Measurements from ENCODE around the gene MBD2. TPM values are rescaled to one million over a fixed set of nuclear protein-coding genes. Genes with fewer than 3 reads are reported as not detected.

MBD2 gene
- total RNA-seq, 1 experiment from 2014 or later = 79.7 TPM

DNA sequence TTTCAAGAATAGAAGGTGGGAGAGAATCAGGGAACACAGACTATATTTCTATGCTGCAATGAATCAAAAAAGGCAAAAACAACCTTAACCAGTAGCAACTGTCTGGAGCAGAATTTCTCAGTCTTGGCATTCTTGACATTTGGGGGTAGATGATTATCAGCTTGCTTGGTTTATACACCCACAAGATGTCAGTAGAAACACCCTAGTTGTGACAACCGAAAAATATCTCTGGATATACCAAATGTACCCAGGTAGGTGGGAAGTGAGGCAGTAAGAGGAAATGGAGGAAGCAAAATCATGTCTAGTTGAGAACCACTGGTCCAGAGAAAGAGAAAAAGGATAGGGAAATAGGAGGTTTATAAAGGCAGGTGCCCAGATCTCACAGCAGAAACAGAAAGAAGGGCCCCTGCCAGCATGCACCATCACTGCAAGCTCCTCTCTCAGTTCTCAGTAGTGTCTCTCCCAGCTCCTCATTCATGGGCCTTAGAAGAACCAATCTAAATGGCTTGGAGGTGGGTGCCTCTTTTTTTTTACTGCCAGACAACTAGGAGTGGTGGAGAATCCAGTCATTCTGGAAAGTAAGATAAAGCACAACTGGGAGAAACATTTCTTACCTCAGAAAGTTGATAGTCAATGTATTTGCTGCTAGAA, 50.4 kb downstream of the MBD2 start:
- intact Hi-C loops (cut with micrococcal nuclease; ENCODE audit: unreplicated experiment) = no loop called here
- Histone ChIP-seq H3K9me3 (ENCODE audit: low read depth, low read length, poor library complexity, severe bottlenecking) (no peaks in the 10 kb centered on the region), H3K27me3 (replicated peaks; ENCODE audit: insufficient read depth, low read depth, low read length, poor library complexity) (no peaks in the 10 kb centered on the region), H3K4me3 (ENCODE audit: low read depth, low read length, poor library complexity, severe bottlenecking) (no peak overlapping the region), H3K4me1 (ENCODE audit: insufficient read depth, low read length, poor library complexity, severe bottlenecking) (peaks cover 5% of the 10 kb centered on the region), H3K36me3 (ENCODE audit: insufficient read depth, low read length, poor library complexity, severe bottlenecking) (no peaks in the 10 kb centered on the region), H3K27ac (ENCODE audit: low read depth, low read length, poor library complexity, severe bottlenecking) (no peak overlapping the region)
- TF ChIP-seq, protein P1, sequence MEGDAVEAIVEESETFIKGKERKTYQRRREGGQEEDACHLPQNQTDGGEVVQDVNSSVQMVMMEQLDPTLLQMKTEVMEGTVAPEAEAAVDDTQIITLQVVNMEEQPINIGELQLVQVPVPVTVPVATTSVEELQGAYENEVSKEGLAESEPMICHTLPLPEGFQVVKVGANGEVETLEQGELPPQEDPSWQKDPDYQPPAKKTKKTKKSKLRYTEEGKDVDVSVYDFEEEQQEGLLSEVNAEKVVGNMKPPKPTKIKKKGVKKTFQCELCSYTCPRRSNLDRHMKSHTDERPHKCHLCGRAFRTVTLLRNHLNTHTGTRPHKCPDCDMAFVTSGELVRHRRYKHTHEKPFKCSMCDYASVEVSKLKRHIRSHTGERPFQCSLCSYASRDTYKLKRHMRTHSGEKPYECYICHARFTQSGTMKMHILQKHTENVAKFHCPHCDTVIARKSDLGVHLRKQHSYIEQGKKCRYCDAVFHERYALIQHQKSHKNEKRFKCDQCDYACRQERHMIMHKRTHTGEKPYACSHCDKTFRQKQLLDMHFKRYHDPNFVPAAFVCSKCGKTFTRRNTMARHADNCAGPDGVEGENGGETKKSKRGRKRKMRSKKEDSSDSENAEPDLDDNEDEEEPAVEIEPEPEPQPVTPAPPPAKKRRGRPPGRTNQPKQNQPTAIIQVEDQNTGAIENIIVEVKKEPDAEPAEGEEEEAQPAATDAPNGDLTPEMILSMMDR (conservative IDR thresholded peaks at IDR 0.05; ENCODE audit: low read depth, low read length) = no peak
- no peak for TF ChIP-seq EZH2 (IDR thresholded peaks at IDR 0.05; ENCODE audit: borderline replicate concordance, low read depth, low read length, poor library complexity, severe bottlenecking)
- BruUV-seq (replicated peaks) = no TSS peak
- ChIA-PET CTCF (interaction anchor here (0.6 kb wide), 1 partner anchor 51 kb away, joined by 3 read pairs; the partner anchor contains the start of gene MBD2), POLR2A (ENCODE audit: low non-redundant PET) (no interaction called here)
- DNase-seq (ENCODE audit: low spot score) = no peak

DNA sequence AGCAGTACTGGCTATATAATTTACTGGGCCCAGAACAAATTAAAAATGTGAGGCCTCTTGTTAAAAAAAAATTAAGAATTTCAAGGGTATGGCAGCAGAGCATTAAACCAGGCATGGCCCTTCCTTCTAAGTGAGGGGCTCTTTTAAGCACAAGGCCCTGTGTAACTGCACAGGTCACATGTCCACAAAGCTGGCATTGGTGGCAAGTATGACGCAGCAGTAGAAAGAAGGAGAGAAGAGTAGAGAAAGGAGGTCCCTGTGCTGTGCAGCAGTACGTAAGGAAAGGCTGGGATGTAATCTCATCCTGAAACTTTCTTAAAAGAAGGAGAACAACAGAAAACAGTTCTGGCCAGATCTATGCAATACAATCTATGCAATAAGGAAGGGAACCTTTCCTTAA, 51.2 kb downstream of the MBD2 start:
- POLR2A ChIA-PET (ENCODE audit: low non-redundant PET) = no interaction called here
- no TSS peak for BruUV-seq (replicated peaks)

DNA sequence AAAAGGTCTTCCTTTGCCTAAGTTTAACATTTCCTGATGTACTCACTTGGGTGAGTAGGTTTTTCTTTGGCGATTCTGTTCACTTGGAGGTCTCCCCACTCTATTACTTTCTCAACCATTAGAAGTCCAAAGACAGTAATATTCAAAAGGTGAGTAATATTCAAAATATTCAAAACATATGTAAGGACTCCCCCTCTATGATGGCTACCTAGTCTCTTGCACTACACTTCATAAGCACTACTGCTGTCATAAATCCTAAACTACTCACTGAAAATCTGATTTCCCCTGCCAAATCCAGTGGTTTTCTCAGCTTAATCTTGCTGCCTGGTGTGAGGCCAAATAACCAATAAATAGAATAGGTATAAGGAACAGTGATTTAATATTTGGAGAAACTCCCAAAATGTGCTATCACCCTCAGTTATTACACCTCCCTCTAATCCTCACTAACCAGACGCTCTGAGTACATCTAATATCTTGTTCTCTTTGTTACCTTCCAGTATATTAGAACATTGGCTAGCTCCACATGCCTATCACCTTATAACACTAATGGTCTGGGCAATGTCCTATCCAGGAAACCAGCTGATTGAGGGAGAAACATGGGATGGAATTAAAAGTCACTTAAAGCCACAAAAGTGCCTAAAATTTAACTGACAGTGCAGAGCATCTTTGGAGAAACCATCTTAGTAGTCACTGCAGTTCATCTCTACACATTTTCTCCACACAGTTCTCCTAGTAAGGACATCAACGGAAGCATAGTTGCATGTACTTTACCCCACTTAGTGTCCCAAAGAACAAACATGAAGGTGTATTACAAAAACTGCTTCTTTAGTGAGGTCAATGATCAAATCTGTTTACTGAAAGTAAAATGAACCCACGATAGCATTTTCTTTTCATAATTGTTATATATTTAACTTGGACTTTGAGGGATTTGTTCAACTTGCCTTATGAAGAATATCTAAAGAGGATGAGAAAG, 54.8 kb downstream of the MBD2 start:
- no TSS peak for BruUV-seq (replicated peaks)
- Histone ChIP-seq H3K27ac (ENCODE audit: low read depth, low read length, poor library complexity, severe bottlenecking) (no peak overlapping the region), H3K9me3 (ENCODE audit: low read depth, low read length, poor library complexity, severe bottlenecking) (no peaks in the 10 kb centered on the region), H3K36me3 (ENCODE audit: insufficient read depth, low read length, poor library complexity, severe bottlenecking) (no peaks in the 10 kb centered on the region), H3K4me3 (ENCODE audit: low read depth, low read length, poor library complexity, severe bottlenecking) (no peak overlapping the region), H3K27me3 (replicated peaks; ENCODE audit: insufficient read depth, low read depth, low read length, poor library complexity) (no peaks in the 10 kb centered on the region), H3K4me1 (ENCODE audit: insufficient read depth, low read length, poor library complexity, severe bottlenecking) (peaks cover 5% of the 10 kb centered on the region)
- ChIA-PET CTCF (no interaction called here), POLR2A (ENCODE audit: low non-redundant PET) (no interaction called here)
- no peak for DNase-seq (ENCODE audit: low spot score)
- TF ChIP-seq EZH2 (IDR thresholded peaks at IDR 0.05; ENCODE audit: borderline replicate concordance, low read depth, low read length, poor library complexity, severe bottlenecking) = no peak
- TF ChIP-seq, protein P1 (conservative IDR thresholded peaks at IDR 0.05; ENCODE audit: low read depth, low read length) = no peak
- intact Hi-C loops (cut with micrococcal nuclease; ENCODE audit: unreplicated experiment) = no loop called here

More for the DNA sequence above, 51.2 kb downstream of the MBD2 start:
- TF ChIP-seq, protein P1 (conservative IDR thresholded peaks at IDR 0.05; ENCODE audit: low read depth, low read length) = no peak
- no peak for TF ChIP-seq EZH2 (IDR thresholded peaks at IDR 0.05; ENCODE audit: borderline replicate concordance, low read depth, low read length, poor library complexity, severe bottlenecking)
- no peak overlapping the region for H3K27ac ChIP-seq (ENCODE audit: low read depth, low read length, poor library complexity, severe bottlenecking)
- H3K9me3 ChIP-seq (ENCODE audit: low read depth, low read length, poor library complexity, severe bottlenecking) = no peaks in the 10 kb centered on the region
- H3K27me3 ChIP-seq (replicated peaks; ENCODE audit: insufficient read depth, low read depth, low read length, poor library complexity) = no peaks in the 10 kb centered on the region
- no peaks in the 10 kb centered on the region for H3K36me3 ChIP-seq (ENCODE audit: insufficient read depth, low read length, poor library complexity, severe bottlenecking)
- no peak for DNase-seq (ENCODE audit: low spot score)
- peaks cover 5% of the 10 kb centered on the region for H3K4me1 ChIP-seq (ENCODE audit: insufficient read depth, low read length, poor library complexity, severe bottlenecking)
- intact Hi-C loops (cut with micrococcal nuclease; ENCODE audit: unreplicated experiment) = no loop called here
- CTCF ChIA-PET = interaction anchor here (0.6 kb wide), 1 partner anchor 51 kb away, joined by 3 read pairs; the partner anchor contains the start of gene MBD2
- no peak overlapping the region for H3K4me3 ChIP-seq (ENCODE audit: low read depth, low read length, poor library complexity, severe bottlenecking)
